ENCODE results near the gene MCRIP1.
A peak's percentile ranks its signal among the peaks of the same experiment; 100 is the strongest.

Gene MCRIP1

DNA sequence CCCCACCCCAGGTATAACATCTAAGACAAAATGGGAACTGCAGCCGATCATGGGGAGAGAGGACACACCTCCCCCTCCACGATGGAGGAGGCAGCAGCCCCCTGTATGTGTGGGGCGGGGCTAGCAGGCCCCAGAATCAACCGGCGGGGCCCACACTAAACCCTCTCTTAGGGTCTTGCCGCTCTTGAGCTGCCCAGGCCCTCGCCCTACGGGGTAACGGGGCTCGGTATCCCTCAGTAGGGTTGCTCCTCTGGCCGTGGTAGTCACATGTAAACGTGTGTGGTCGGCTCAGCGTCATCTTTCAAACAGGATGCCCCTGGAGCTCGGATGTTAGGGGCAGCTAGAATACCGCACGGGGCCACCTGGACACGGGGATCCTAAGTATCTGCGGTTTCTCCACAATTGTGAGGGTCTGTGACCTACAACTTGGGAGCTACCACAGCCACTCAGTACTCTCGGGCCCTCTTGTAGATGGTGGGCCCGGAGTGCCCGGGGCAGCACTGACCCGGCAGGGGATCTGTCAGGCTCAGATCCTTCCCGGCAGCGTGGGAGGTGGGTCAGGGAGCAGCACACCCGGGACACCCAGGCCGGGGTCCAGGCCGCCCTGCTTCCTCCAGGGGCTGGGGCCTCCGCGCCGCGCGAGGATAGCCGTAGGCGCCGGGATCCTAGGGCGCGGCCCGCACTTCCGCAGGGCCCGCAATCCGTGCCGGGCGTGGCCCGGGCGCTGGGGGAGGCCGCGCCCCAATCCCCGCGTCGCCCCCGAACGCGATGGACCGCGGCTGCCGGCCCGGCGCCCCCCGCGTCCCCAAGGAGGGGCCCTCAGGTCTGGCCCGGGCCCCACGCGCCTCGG, 37.3 kb upstream of the MCRIP1 start:
- Histone ChIP-seq H2AFZ (ENCODE audit: low read length) (no peak overlapping the region), H3K4me3 (ENCODE audit: low read depth, low read length, poor library complexity, severe bottlenecking) (peak overlapping the region; percentile 98), H3K9me2 (ENCODE audit: low read depth, low read length) (no peaks in the 10 kb centered on the region), H3K4me1 (ENCODE audit: insufficient read depth, low read length, severe bottlenecking) (peaks cover 72% of the 10 kb centered on the region), H3K27ac (ENCODE audit: low read depth, low read length, poor library complexity, severe bottlenecking) (peak overlapping the region; percentile 84), H3F3A (ENCODE audit: insufficient read depth, low read length) (no peaks in the 10 kb centered on the region), H3K79me2 (ENCODE audit: insufficient read depth, low read length) (peaks cover 5% of the 10 kb centered on the region; the same call in 1 of the 2 replicates), H3K36me3 (ENCODE audit: insufficient read depth, low read length) (peaks cover 45% of the 10 kb centered on the region), H3K27me3 (ENCODE audit: insufficient read depth, low read length) (no peaks in the 10 kb centered on the region), H3K9me3 (ENCODE audit: low read length) (no peaks in the 10 kb centered on the region), H3K9ac (ENCODE audit: low read length) (peak overlapping the region; percentile 97), H3K4me2 (ENCODE audit: low read length) (peak overlapping the region; percentile 86), H4K20me1 (ENCODE audit: insufficient read depth, low read length) (no peaks in the 10 kb centered on the region)
- no peak for TF ChIP-seq EZH2 (IDR thresholded peaks at IDR 0.05; ENCODE audit: borderline replicate concordance, low read length)
- no peak for TF ChIP-seq CTCF (IDR thresholded peaks at IDR 0.05; ENCODE audit: low read length)

DNA sequence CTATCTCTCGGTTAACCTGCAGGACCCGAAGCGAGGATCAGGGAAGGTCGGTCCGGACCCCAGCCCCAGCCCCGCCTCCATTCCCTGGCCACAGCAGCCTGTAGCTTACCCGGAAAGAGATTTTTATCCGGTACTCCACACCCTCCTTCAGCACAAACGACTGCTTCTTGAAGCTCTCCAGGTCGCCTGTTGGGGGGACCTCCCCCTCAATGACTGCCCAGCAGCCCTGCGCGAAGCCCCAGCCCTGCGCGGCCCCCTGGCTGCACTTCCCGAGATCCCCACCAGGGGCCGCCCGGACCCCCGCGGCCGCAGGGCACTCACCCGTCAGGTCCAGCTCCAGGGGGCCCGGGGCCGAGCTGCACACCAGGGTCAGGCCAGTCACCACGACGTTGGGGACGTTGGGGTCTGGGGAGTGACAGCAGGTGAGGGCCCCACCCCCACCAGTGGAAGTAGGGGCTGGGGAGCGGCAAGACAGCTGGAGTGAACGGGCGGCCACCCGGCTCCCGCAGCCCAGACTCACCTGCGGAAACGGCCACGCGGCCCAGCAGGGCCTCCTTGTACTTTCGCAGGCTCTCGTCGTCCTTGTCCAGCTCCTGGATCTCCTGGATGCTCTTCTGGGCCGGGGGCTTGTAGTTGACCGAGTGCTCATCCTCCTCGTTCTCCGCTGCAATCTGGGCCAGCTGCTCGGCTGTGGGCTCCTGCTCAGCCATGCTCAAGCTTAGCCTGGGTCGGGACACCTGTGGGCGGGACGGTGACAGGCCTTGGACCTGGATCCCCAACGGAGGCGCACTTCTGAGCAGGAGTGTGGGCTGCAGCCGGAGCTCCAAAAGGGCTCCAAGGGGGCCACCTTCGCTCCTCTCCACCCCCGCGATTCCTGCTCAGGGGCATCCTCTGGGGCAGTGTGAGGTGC, 36.4 kb upstream of the MCRIP1 start:
- H3F3A ChIP-seq (ENCODE audit: insufficient read depth, low read length) = no peaks in the 10 kb centered on the region
- TF ChIP-seq EZH2 (IDR thresholded peaks at IDR 0.05; ENCODE audit: borderline replicate concordance, low read length) (no peak), CTCF (IDR thresholded peaks at IDR 0.05; ENCODE audit: low read length) (peak; percentile 81)
- peak overlapping the region; percentile 98 for H3K4me3 ChIP-seq (ENCODE audit: low read depth, low read length, poor library complexity, severe bottlenecking)
- H3K9me3 ChIP-seq (ENCODE audit: low read length) = no peaks in the 10 kb centered on the region
- H3K27ac ChIP-seq (ENCODE audit: low read depth, low read length, poor library complexity, severe bottlenecking) = peak overlapping the region; percentile 84
- H3K9ac ChIP-seq (ENCODE audit: low read length) = peak overlapping the region; percentile 97
- no peaks in the 10 kb centered on the region for H4K20me1 ChIP-seq (ENCODE audit: insufficient read depth, low read length)
- peak overlapping the region; percentile 86 for H3K4me2 ChIP-seq (ENCODE audit: low read length)
- H3K27me3 ChIP-seq (ENCODE audit: insufficient read depth, low read length) = no peaks in the 10 kb centered on the region
- H3K4me1 ChIP-seq (ENCODE audit: insufficient read depth, low read length, severe bottlenecking) = peaks cover 73% of the 10 kb centered on the region
- peaks cover 5% of the 10 kb centered on the region; the same call in 1 of the 2 replicates for H3K79me2 ChIP-seq (ENCODE audit: insufficient read depth, low read length)
- no peaks in the 10 kb centered on the region for H3K9me2 ChIP-seq (ENCODE audit: low read depth, low read length)
- no peak overlapping the region for H2AFZ ChIP-seq (ENCODE audit: low read length)
- H3K36me3 ChIP-seq (ENCODE audit: insufficient read depth, low read length) = peaks cover 48% of the 10 kb centered on the region

GRCh38 chr17:81868674-81869220, 35.7 kb upstream of the MCRIP1 start:
- Histone ChIP-seq H3K27ac (ENCODE audit: low read depth, low read length, poor library complexity, severe bottlenecking) (peak overlapping the region; percentile 81), H4K20me1 (ENCODE audit: insufficient read depth, low read length) (no peaks in the 10 kb centered on the region), H3K4me3 (ENCODE audit: low read depth, low read length, poor library complexity, severe bottlenecking) (peak overlapping the region; percentile 98), H3K36me3 (ENCODE audit: insufficient read depth, low read length) (peaks cover 51% of the 10 kb centered on the region), H3K79me2 (ENCODE audit: insufficient read depth, low read length) (peaks cover 5% of the 10 kb centered on the region; the same call in 1 of the 2 replicates), H3K9me3 (ENCODE audit: low read length) (no peaks in the 10 kb centered on the region), H3F3A (ENCODE audit: insufficient read depth, low read length) (no peaks in the 10 kb centered on the region), H3K9ac (ENCODE audit: low read length) (peak overlapping the region; percentile 7; the same call in 1 of the 2 replicates), H3K27me3 (ENCODE audit: insufficient read depth, low read length) (no peaks in the 10 kb centered on the region), H3K4me2 (ENCODE audit: low read length) (peak overlapping the region; percentile 86), H3K4me1 (ENCODE audit: insufficient read depth, low read length, severe bottlenecking) (peaks cover 72% of the 10 kb centered on the region), H3K9me2 (ENCODE audit: low read depth, low read length) (no peaks in the 10 kb centered on the region), H2AFZ (ENCODE audit: low read length) (no peak overlapping the region)
- TF ChIP-seq EZH2 (IDR thresholded peaks at IDR 0.05; ENCODE audit: borderline replicate concordance, low read length) (no peak), CTCF (IDR thresholded peaks at IDR 0.05; ENCODE audit: low read length) (no peak)

Data from OCI-LY1 (cell line).